Smooth muscle cell of the brain vasculature (primary cell): ENCODE results near the gene NFKBIL1.
A peak's percentile ranks its signal among the peaks of the same experiment; 100 is the strongest.
"Not testable (repeated sequence)": the region's sequence is repeated elsewhere in the genome, so short reads cannot be mapped to it uniquely, and the experiment has no call there.

Experiments used
- DNase-seq: peaks from one replicate; pipeline ENCODE4 v3.0.0-alpha.2; 2012; ENCODE audit warnings: low read depth, low spot score

Gene NFKBIL1

GRCh38 chr6:31546958-31547726 lies at the start of gene NFKBIL1:
Gene NFKBIL1, plus strand, starts transcription at chr6:31547608. Its CDS starts 87 bp downstream, at chr6:31547695.
- peak; percentile 96 for DNase-seq

GRCh38 chr6:31498748-31499147 lies 48.7 kb upstream of the NFKBIL1 start:
- no peak for DNase-seq

GRCh38 chr6:31499648-31500047 lies 47.8 kb upstream of the NFKBIL1 start:
- DNase-seq: not testable (repeated sequence)

- no peak for DNase-seq
Measured at GRCh38 chr6:31502586-31502985, 44.8 kb upstream of the NFKBIL1 start.

- not testable (repeated sequence) for DNase-seq
Measured at GRCh38 chr6:31509036-31509435, 38.4 kb upstream of the NFKBIL1 start.

- DNase-seq: no peak
Measured at GRCh38 chr6:31510007-31510406, 37.4 kb upstream of the NFKBIL1 start.

- DNase-seq: no peak
Measured at GRCh38 chr6:31513456-31514165, 33.8 kb upstream of the NFKBIL1 start.

GRCh38 chr6:31521835-31522234 lies 25.6 kb upstream of the NFKBIL1 start:
- no peak for DNase-seq

GRCh38 chr6:31525553-31525931 lies 21.9 kb upstream of the NFKBIL1 start:
- no peak for DNase-seq

GRCh38 chr6:31525932-31526591 lies 21.3 kb upstream of the NFKBIL1 start:
- no peak for DNase-seq

GRCh38 chr6:31528307-31528777 lies 19.1 kb upstream of the NFKBIL1 start:
- DNase-seq: no peak

- no peak for DNase-seq
Measured at GRCh38 chr6:31528821-31529328, 18.5 kb upstream of the NFKBIL1 start, which contains the start of gene MCCD1. Gene MCCD1, plus strand, starts transcription at chr6:31528962. Its CDS starts 53 bp downstream, at chr6:31529015.

- no peak for DNase-seq
Measured at GRCh38 chr6:31529329-31530150, 17.9 kb upstream of the NFKBIL1 start.

- DNase-seq: no peak
Measured at GRCh38 chr6:31530659-31531058, 16.7 kb upstream of the NFKBIL1 start.

- DNase-seq: no peak
Measured at GRCh38 chr6:31531162-31531561, 16.2 kb upstream of the NFKBIL1 start.

- no peak for DNase-seq
Measured at GRCh38 chr6:31531771-31532643, 15.4 kb upstream of the NFKBIL1 start.

GRCh38 chr6:31532644-31533454 lies 14.6 kb upstream of the NFKBIL1 start:
- DNase-seq: no peak

- no peak for DNase-seq
Measured at GRCh38 chr6:31533455-31533841, 14.0 kb upstream of the NFKBIL1 start.

- no peak for DNase-seq
Measured at GRCh38 chr6:31534011-31534410, 13.4 kb upstream of the NFKBIL1 start.
